Fibroblast of lung (primary cell): ENCODE measurements around the gene KCNAB2. TPM values are rescaled to one million over a fixed set of nuclear protein-coding genes. Genes with fewer than 3 reads are reported as not detected.

ENCODE experiments used
- DNase-seq, 2 donors: peaks; one replicate each; pipeline versions ENCODE4 v3.0.0 to v3.0.0-alpha.2; 2010; ENCODE audit warnings: low read depth in 2 of 2
- H2AFZ ChIP-seq: 2 replicates; pipeline ENCODE4 v1.5.1; 2012; ENCODE audit warnings: low read length, control low read depth, inconsistent platforms
- H3K27ac ChIP-seq: 2 replicates; pipeline ENCODE4 v1.5.1; 2011; ENCODE audit warnings: low read length, control low read depth; ENCODE audit not compliant: insufficient read depth
- H3K27me3 ChIP-seq: 2 replicates; pipeline ENCODE4 v1.5.1; 2011; ENCODE audit warnings: mild to moderate bottlenecking, low read length; ENCODE audit not compliant: control insufficient read depth, insufficient read depth
- H3K36me3 ChIP-seq: 2 replicates; pipeline ENCODE4 v1.5.1; 2011; ENCODE audit warnings: low read length; ENCODE audit not compliant: control insufficient read depth, insufficient read depth
- H3K4me1 ChIP-seq: 2 replicates; pipeline ENCODE4 v1.5.1; 2011; ENCODE audit warnings: low read length; ENCODE audit not compliant: control insufficient read depth, insufficient read depth; ENCODE audit errors: extremely low read depth
- H3K4me2 ChIP-seq: 2 replicates; pipeline ENCODE4 v1.5.1; 2011; ENCODE audit warnings: low read length, control low read depth; ENCODE audit not compliant: insufficient read depth; ENCODE audit errors: extremely low read depth
- H3K4me3 ChIP-seq, 4 experiments: fragments of 200-600 bp in 1 of 4; sonication (generic) in 1 of 4; replicated peaks in 1 of 4; 2 replicates each; pipeline ENCODE4 v1.5.1; 2011 to 2016; ENCODE audit warnings: low read length in 4 of 4, low read depth in 3 of 4, mild to moderate bottlenecking in 3 of 4, control low read depth in 2 of 4, inconsistent platforms in 1 of 4, mixed read lengths in 1 of 4; ENCODE audit not compliant: insufficient read depth in 1 of 4; ENCODE audit errors: control extremely low read depth in 1 of 4
- H3K79me2 ChIP-seq: 2 replicates; pipeline ENCODE4 v1.5.1; 2012; ENCODE audit warnings: mild to moderate bottlenecking, low read length, inconsistent platforms; ENCODE audit not compliant: control insufficient read depth, insufficient read depth
- H3K9ac ChIP-seq: 2 replicates; pipeline ENCODE4 v1.5.1; 2011; ENCODE audit warnings: mild to moderate bottlenecking, low read length, control low read depth; ENCODE audit not compliant: insufficient read depth
- H3K9me3 ChIP-seq: 2 replicates; pipeline ENCODE4 v1.5.1; 2012; ENCODE audit warnings: low read depth, low read length; ENCODE audit not compliant: control insufficient read depth, insufficient read depth
- H4K20me1 ChIP-seq: 2 replicates; pipeline ENCODE4 v1.5.1; 2011; ENCODE audit warnings: low read length; ENCODE audit not compliant: control insufficient read depth, insufficient read depth; ENCODE audit errors: extremely low read depth
- CTCF ChIP-seq, 2 donors: IDR thresholded peaks in 1 of 2; conservative IDR thresholded peaks in 1 of 2; 1 replicate in 1 of 2; 2 replicates in 1 of 2; pipeline ENCODE4 v1.5.1; 2011 to 2012; ENCODE audit warnings: low read length in 2 of 2, control low read depth in 1 of 2, inconsistent platforms in 1 of 2, low read depth in 1 of 2, mild to moderate bottlenecking in 1 of 2
- EZH2 ChIP-seq: IDR thresholded peaks from 2 replicates; pipeline ENCODE4 v1.5.1; 2012; ENCODE audit warnings: low read length, control low read depth, mild to moderate bottlenecking; ENCODE audit errors: missing control alignments
- polyA plus RNA-seq, 2 donors: library from polyadenylated mRNA; depleted of rRNA in 1 of 2; stranded (reverse) in 1 of 2; unstranded in 1 of 2; fragments of >200 nt; gene quantifications; 2 replicates each; pipeline ENCODE4 v1.2.1, GENCODE V29; 2011 to 2012; ENCODE audit warnings: missing spikeins in 1 of 2
- total RNA-seq: library from RNA; depleted of rRNA; stranded (reverse); fragments of >200 nt; gene quantifications from 2 replicates; pipeline ENCODE4 v1.2.1, GENCODE V29; 2014

Gene KCNAB2
- total and polyA plus RNA-seq, 2 donors (not counting 1 experiment from before 2014, with no cell fraction given): 2.2 to 2.5 TPM

- Histone ChIP-seq H3K36me3 (no peaks in the 10 kb centered on the region), H3K27me3 (no peaks in the 10 kb centered on the region), H3K27ac (no peak overlapping the region), H3K4me1 (no peaks in the 10 kb centered on the region), H3K4me2 (no peak overlapping the region), H3K4me3 (no peak overlapping the region), H3K9ac (no peak overlapping the region), H4K20me1 (no peaks in the 10 kb centered on the region), H2AFZ (no peak overlapping the region), H3K9me3 (no peaks in the 10 kb centered on the region), H3K79me2 (no peaks in the 10 kb centered on the region)
- DNase-seq: no peak
- TF ChIP-seq CTCF (conservative IDR thresholded peaks at IDR 0.05 in 1 of 2, IDR thresholded peaks at IDR 0.05 in 1 of 2; ENCODE audit: low read depth in 1 of 2, low read length in 2 of 2) (no peak), EZH2 (no peak)
These were observed 104.6 kb downstream of the KCNAB2 start for GRCh38 chr1:6150006-6150938.

Other genes with a start within 250 kb of the KCNAB2 start
- 3.6 and 4.0 TPM in 2 replicates for gene NPHP4, start 53.5 kb upstream of the KCNAB2 start, total RNA-seq
- 1.5 and 2.1 TPM in 2 replicates for gene NPHP4, start 53.5 kb upstream of the KCNAB2 start, polyA plus RNA-seq
- gene CHD5, start 134.4 kb downstream of the KCNAB2 start, total RNA-seq: under 0.01 TPM in 2 replicates
- 0.01 and 0.02 TPM in 2 replicates for gene CHD5, start 134.4 kb downstream of the KCNAB2 start, polyA plus RNA-seq
- 159 and 227 TPM in 2 replicates for gene RPL22, start 153.7 kb downstream of the KCNAB2 start, total RNA-seq
- 300 and 369 TPM in 2 replicates for gene RPL22, start 153.7 kb downstream of the KCNAB2 start, polyA plus RNA-seq
- 9.2 and 17.2 TPM in 2 replicates for gene RNF207, start 160.2 kb downstream of the KCNAB2 start, total RNA-seq
- gene RNF207, start 160.2 kb downstream of the KCNAB2 start, polyA plus RNA-seq: 2.0 and 2.6 TPM in 2 replicates
- 62.4 and 95.1 TPM in 2 replicates for gene ICMT, start 190.1 kb downstream of the KCNAB2 start, total RNA-seq
- gene ICMT, start 190.1 kb downstream of the KCNAB2 start, polyA plus RNA-seq: 91.1 and 95.8 TPM in 2 replicates
- gene HES3, start 198.3 kb downstream of the KCNAB2 start, total RNA-seq: not detected in 2 replicates
- not detected in 2 replicates for gene HES3, start 198.3 kb downstream of the KCNAB2 start, polyA plus RNA-seq
- 8.9 and 13.4 TPM in 2 replicates for gene GPR153, start 215.2 kb downstream of the KCNAB2 start, total RNA-seq
- gene GPR153, start 215.2 kb downstream of the KCNAB2 start, polyA plus RNA-seq: 4.0 and 8.5 TPM in 2 replicates